Neuronal stem cell (in vitro differentiated cells): ENCODE results near the gene CCDC97.

Source experiments
- DNase-seq: peaks from one replicate; pipeline ENCODE4 v3.0.0-alpha.2; 2013; ENCODE audit warnings: low spot score
- H2AFZ ChIP-seq: one replicate; pipeline ENCODE4 v1.6.1; 2013; ENCODE audit warnings: mild to moderate bottlenecking, low read length, inconsistent platforms
- H2AK5ac ChIP-seq: 2 replicates; pipeline ENCODE4 v1.6.1; 2013; ENCODE audit warnings: low read depth, mild to moderate bottlenecking, inconsistent platforms, low read length, moderate library complexity, mixed read lengths
- H2BK120ac ChIP-seq: 2 replicates; pipeline ENCODE4 v1.6.1; 2013; ENCODE audit warnings: low read depth, mild to moderate bottlenecking, inconsistent platforms, low read length, moderate library complexity, mixed read lengths
- H2BK12ac ChIP-seq: one replicate; pipeline ENCODE4 v1.6.1; 2013; ENCODE audit warnings: low read length, inconsistent platforms
- H2BK15ac ChIP-seq: 2 replicates; pipeline ENCODE4 v1.6.1; 2013; ENCODE audit warnings: mild to moderate bottlenecking, low read length, inconsistent platforms, mixed read lengths
- H2BK5ac ChIP-seq: one replicate; pipeline ENCODE4 v1.6.1; 2013; ENCODE audit warnings: inconsistent platforms, mild to moderate bottlenecking, low read length, moderate library complexity
- H3K14ac ChIP-seq: one replicate; pipeline ENCODE4 v1.6.1; 2013; ENCODE audit warnings: low read length, inconsistent platforms
- H3K18ac ChIP-seq: 2 replicates; pipeline ENCODE4 v1.6.1; 2013; ENCODE audit warnings: low read length, inconsistent platforms
- H3K23ac ChIP-seq: 2 replicates; pipeline ENCODE4 v1.6.1; 2013; ENCODE audit warnings: low read depth, mild to moderate bottlenecking, mixed read lengths, low read length, inconsistent platforms; ENCODE audit not compliant: poor library complexity
- H3K27ac ChIP-seq: replicated peaks from 3 replicates; pipeline ENCODE4 v1.5.1; 2013; ENCODE audit warnings: low read length, inconsistent platforms
- H3K27me3 ChIP-seq, 3 experiments: 2 replicates each; pipeline ENCODE4 v1.6.1; 2013; ENCODE audit warnings: low read length in 3 of 3, mild to moderate bottlenecking in 2 of 3, inconsistent platforms in 1 of 3, low read depth in 1 of 3, mixed read lengths in 1 of 3, moderate library complexity in 1 of 3; ENCODE audit not compliant: control insufficient read depth in 3 of 3, insufficient read depth in 3 of 3
- H3K36me3 ChIP-seq, 2 donors: replicated peaks in 1 of 2; 2 replicates each; pipeline ENCODE4 v1.6.1; 2013; ENCODE audit warnings: low read length in 2 of 2; ENCODE audit not compliant: control insufficient read depth in 2 of 2, insufficient read depth in 2 of 2
- H3K4ac ChIP-seq: 2 replicates; pipeline ENCODE4 v1.6.1; 2013; ENCODE audit warnings: inconsistent platforms, mild to moderate bottlenecking, low read length, moderate library complexity
- H3K4me1 ChIP-seq, 2 donors: 1 replicate in 1 of 2; 2 replicates in 1 of 2; pipeline ENCODE4 v1.6.1; 2013; ENCODE audit warnings: low read length in 2 of 2, low read depth in 1 of 2; ENCODE audit not compliant: control insufficient read depth in 2 of 2, insufficient read depth in 1 of 2
- H3K4me2 ChIP-seq: one replicate; pipeline ENCODE4 v1.6.1; 2013; ENCODE audit warnings: mild to moderate bottlenecking, low read length, inconsistent platforms; ENCODE audit not compliant: insufficient read depth, poor library complexity, severe bottlenecking
- H3K4me3 ChIP-seq, 2 donors: 2 replicates each; pipeline ENCODE4 v1.5.1; 2013; ENCODE audit warnings: low read length in 2 of 2, mild to moderate bottlenecking in 2 of 2, inconsistent platforms in 1 of 2, moderate library complexity in 1 of 2
- H3K79me1 ChIP-seq: one replicate; pipeline ENCODE4 v1.6.1; 2013; ENCODE audit warnings: low read depth, mild to moderate bottlenecking, inconsistent platforms, low read length, moderate library complexity
- H3K9ac ChIP-seq: one replicate; pipeline ENCODE4 v1.6.1; 2013; ENCODE audit warnings: mild to moderate bottlenecking, low read depth, low read length, inconsistent platforms; ENCODE audit not compliant: poor library complexity
- H3K9me3 ChIP-seq, 2 donors: replicated peaks in 1 of 2; 2 replicates each; pipeline versions ENCODE3 to v1.6.1; 2013; ENCODE audit warnings: low read length in 2 of 2, mild to moderate bottlenecking in 2 of 2, inconsistent platforms in 1 of 2, low read depth in 1 of 2, mixed read lengths in 1 of 2, moderate library complexity in 1 of 2; ENCODE audit not compliant: control insufficient read depth in 2 of 2, insufficient read depth in 1 of 2
- H4K8ac ChIP-seq: one replicate; pipeline ENCODE4 v1.6.1; 2013; ENCODE audit warnings: low read depth, mild to moderate bottlenecking, inconsistent platforms, low read length, moderate library complexity
- H4K91ac ChIP-seq: one replicate; pipeline ENCODE4 v1.6.1; 2013; ENCODE audit warnings: low read length, low read depth, mild to moderate bottlenecking, inconsistent platforms; ENCODE audit not compliant: poor library complexity
- WGBS, 2 donors: extraction: QIAGEN DNeasy Blood & Tissue Kit; methylation state at CpG; one replicate each; pipeline ENCODE4 v1.1.7; 2013; ENCODE audit warnings: missing lambda C conversion rate in 2 of 2, mixed read lengths in 1 of 2; ENCODE audit not compliant: insufficient read length in 2 of 2, insufficient replicate concordance in 1 of 2; ENCODE audit errors: extremely low coverage in 2 of 2; 5-methylcytosine and 5-hydroxymethylcytosine counted together

Gene CCDC97

GRCh38 chr19:41316306-41316920 is 6.4 kb downstream of the CCDC97 start:
- Histone ChIP-seq H2AFZ (no peak overlapping the region), H3K4me1 (peaks cover 1 to 3% of the 10 kb centered on the region in 2 donors), H3K18ac (no peak overlapping the region), H3K27ac (no peak overlapping the region), H2BK120ac (no peak overlapping the region), H3K14ac (no peak overlapping the region), H2AK5ac (no peak overlapping the region), H3K79me1 (no peaks in the 10 kb centered on the region), H3K9ac (no peak overlapping the region), H3K4ac (no peak overlapping the region), H4K8ac (no peak overlapping the region), H2BK12ac (no peak overlapping the region), H3K9me3 (peaks cover 0 to 8% of the 10 kb centered on the region in 2 donors), H3K36me3 (peaks cover 35 to 90% of the 10 kb centered on the region in 2 donors), H2BK5ac (no peak overlapping the region), H3K23ac (no peak overlapping the region), H3K27me3 (no peaks in the 10 kb centered on the region), H2BK15ac (no peak overlapping the region), H4K91ac (no peak overlapping the region), H3K4me3 (no peak overlapping the region), H3K4me2 (no peak overlapping the region)
- no CpG with 5 or more reads among the region's 24 CpGs for WGBS, 2 donors
- DNase-seq, result no peak

GRCh38 chr19:41318696-41319499 is 8.9 kb downstream of the CCDC97 start:
- H3K36me3 ChIP-seq, result peaks cover 34 to 91% of the 10 kb centered on the region in 2 donors

GRCh38 chr19:41319500-41320184 is 9.7 kb downstream of the CCDC97 start:
- H4K91ac ChIP-seq, result no peak overlapping the region
- no CpG with 5 or more reads among the region's 20 CpGs for WGBS, 2 donors

More at GRCh38 chr19:41318696-41319499, 8.9 kb downstream of the CCDC97 start:
- WGBS, 2 donors, result no CpG with 5 or more reads among the region's 19 CpGs
- no peaks in the 10 kb centered on the region for H3K27me3 ChIP-seq
- no peak overlapping the region for H2AFZ ChIP-seq
- H3K4me2 ChIP-seq, result no peak overlapping the region
- no peak overlapping the region for H4K91ac ChIP-seq
- H3K9me3 ChIP-seq, result peaks cover 0 to 8% of the 10 kb centered on the region in 2 donors
- no peak overlapping the region for H2BK15ac ChIP-seq
- no peak overlapping the region for H4K8ac ChIP-seq
- no peak overlapping the region for H2AK5ac ChIP-seq
- H3K27ac ChIP-seq, result no peak overlapping the region
- H3K14ac ChIP-seq, result no peak overlapping the region
- no peak overlapping the region for H2BK5ac ChIP-seq
- H3K4ac ChIP-seq, result no peak overlapping the region
- peak overlapping the region; percentile 17 for H3K23ac ChIP-seq
- H2BK120ac ChIP-seq, result no peak overlapping the region
- DNase-seq, result no peak
- H3K9ac ChIP-seq, result no peak overlapping the region
- no peak overlapping the region for H3K4me3 ChIP-seq
- no peak overlapping the region for H3K18ac ChIP-seq
- H3K79me1 ChIP-seq, result no peaks in the 10 kb centered on the region
- no peak overlapping the region for H2BK12ac ChIP-seq
- peaks cover 5 to 11% of the 10 kb centered on the region in 2 donors for H3K4me1 ChIP-seq

GRCh38 chr19:41320185-41320518 is 10.2 kb downstream of the CCDC97 start:
- Histone ChIP-seq H3K4me1 (peaks cover 12 to 19% of the 10 kb centered on the region in 2 donors), H3K27me3 (no peaks in the 10 kb centered on the region), H3K14ac (no peak overlapping the region), H3K36me3 (peaks cover 34 to 83% of the 10 kb centered on the region in 2 donors), H2AK5ac (no peak overlapping the region), H3K9ac (no peak overlapping the region), H4K91ac (no peak overlapping the region), H2AFZ (no peak overlapping the region), H3K4me2 (no peak overlapping the region), H4K8ac (no peak overlapping the region), H3K4me3 (no peak overlapping the region), H2BK5ac (no peak overlapping the region), H3K18ac (no peak overlapping the region), H2BK12ac (no peak overlapping the region), H3K9me3 (peaks cover 0 to 8% of the 10 kb centered on the region in 2 donors), H2BK120ac (no peak overlapping the region), H2BK15ac (no peak overlapping the region), H3K27ac (no peak overlapping the region), H3K79me1 (no peaks in the 10 kb centered on the region), H3K4ac (no peak overlapping the region), H3K23ac (no peak overlapping the region)
- no CpG with 5 or more reads among the region's 11 CpGs for WGBS, 2 donors
- no peak for DNase-seq

More at GRCh38 chr19:41319500-41320184, 9.7 kb downstream of the CCDC97 start:
- H3K36me3 ChIP-seq, result peaks cover 34 to 87% of the 10 kb centered on the region in 2 donors
- H3K27ac ChIP-seq, result no peak overlapping the region
- no peak overlapping the region for H2BK12ac ChIP-seq
- H2BK5ac ChIP-seq, result no peak overlapping the region
- no peak overlapping the region for H2BK120ac ChIP-seq
- H3K14ac ChIP-seq, result no peak overlapping the region
- no peak for DNase-seq
- H3K27me3 ChIP-seq, result no peaks in the 10 kb centered on the region
- H4K8ac ChIP-seq, result no peak overlapping the region
- no peak overlapping the region for H2AFZ ChIP-seq
- H3K23ac ChIP-seq, result no peak overlapping the region
- no peak overlapping the region for H2AK5ac ChIP-seq
- no peak overlapping the region for H3K4me2 ChIP-seq
- no peak overlapping the region for H3K4me3 ChIP-seq
- no peaks in the 10 kb centered on the region for H3K79me1 ChIP-seq
- peaks cover 12 to 14% of the 10 kb centered on the region in 2 donors for H3K4me1 ChIP-seq
- H2BK15ac ChIP-seq, result no peak overlapping the region
- H3K18ac ChIP-seq, result no peak overlapping the region
- peaks cover 0 to 8% of the 10 kb centered on the region in 2 donors for H3K9me3 ChIP-seq
- H3K9ac ChIP-seq, result no peak overlapping the region
- no peak overlapping the region for H3K4ac ChIP-seq
